Pons (tissue), 1 donor: ENCODE measurements around the gene PRKN.

Source experiments
- DNase-seq: peaks from one replicate; pipeline ENCODE4 v3.0.0-alpha.2; 2016; ENCODE audit warnings: low spot score

PRKN gene

GRCh38 chr6:162674452-162674851, 53.1 kb downstream of the PRKN start:
- DNase-seq = no peak

- DNase-seq = no peak
Observed at GRCh38 chr6:162671580-162672165, 55.9 kb downstream of the PRKN start.

- DNase-seq = no peak
Observed at GRCh38 chr6:162670345-162670744, 57.2 kb downstream of the PRKN start.

GRCh38 chr6:162666246-162666645, 61.3 kb downstream of the PRKN start:
- no peak for DNase-seq

- no peak for DNase-seq
Observed at GRCh38 chr6:162653808-162654207, 73.8 kb downstream of the PRKN start.

GRCh38 chr6:162651505-162651904, 76.1 kb downstream of the PRKN start:
- DNase-seq = no peak

GRCh38 chr6:162649271-162649670, 78.3 kb downstream of the PRKN start:
- DNase-seq = no peak

- no peak for DNase-seq
Observed at GRCh38 chr6:162644153-162644552, 83.4 kb downstream of the PRKN start.

- no peak for DNase-seq
Observed at GRCh38 chr6:162640756-162641155, 86.8 kb downstream of the PRKN start.

- DNase-seq = no peak
Observed at GRCh38 chr6:162639951-162640350, 87.6 kb downstream of the PRKN start.

- DNase-seq = no peak
Observed at GRCh38 chr6:162638931-162639574, 88.5 kb downstream of the PRKN start.

GRCh38 chr6:162637317-162637716, 90.2 kb downstream of the PRKN start:
- no peak for DNase-seq

- no peak for DNase-seq
Observed at GRCh38 chr6:162636167-162636566, 91.4 kb downstream of the PRKN start.

GRCh38 chr6:162631546-162631945, 96.0 kb downstream of the PRKN start:
- no peak for DNase-seq

- DNase-seq = no peak
Observed at GRCh38 chr6:162630069-162630468, 97.5 kb downstream of the PRKN start.

- no peak for DNase-seq
Observed at GRCh38 chr6:162627825-162628224, 99.7 kb downstream of the PRKN start.

GRCh38 chr6:162627362-162627761, 100.2 kb downstream of the PRKN start:
- DNase-seq = no peak

GRCh38 chr6:162626869-162627268, 100.7 kb downstream of the PRKN start:
- DNase-seq = no peak

- no peak for DNase-seq
Observed at GRCh38 chr6:162625846-162626540, 101.6 kb downstream of the PRKN start.

- DNase-seq = no peak
Observed at GRCh38 chr6:162622572-162622971, 105.0 kb downstream of the PRKN start.

GRCh38 chr6:162621246-162621645, 106.3 kb downstream of the PRKN start:
- DNase-seq = no peak

- no peak for DNase-seq
Observed at GRCh38 chr6:162620073-162620472, 107.5 kb downstream of the PRKN start.

- DNase-seq = no peak
Observed at GRCh38 chr6:162618448-162619002, 109.0 kb downstream of the PRKN start.
